ENCODE measurements around the gene MYO1B.

MYO1B gene

DNA sequence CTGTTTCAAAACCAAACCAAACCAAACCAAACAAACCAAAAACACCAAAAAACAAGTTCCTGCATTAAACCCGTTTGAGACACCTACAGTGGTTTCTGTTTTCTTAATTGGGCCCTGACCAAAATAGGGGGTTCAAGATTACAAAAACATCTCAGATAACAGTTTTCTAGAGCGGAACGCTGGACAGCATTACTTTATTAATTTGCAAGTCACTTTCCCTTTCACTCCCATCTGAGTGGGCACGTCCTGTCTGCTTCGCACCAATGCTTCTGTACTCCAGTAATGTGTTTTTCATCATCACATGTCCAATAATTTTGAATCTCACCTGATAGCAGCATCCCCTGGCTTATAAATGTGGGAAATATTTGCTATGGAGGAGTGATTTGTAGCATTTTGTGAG is 11.7 kb upstream of the MYO1B start:
- no peak overlapping the region for H3K4me3 ChIP-seq (ENCODE audit: low read depth, low read length)
- TF ChIP-seq CTCF (IDR thresholded peaks at IDR 0.05; ENCODE audit: borderline replicate concordance, insufficient read depth, low read depth, low read length): no peak

DNA sequence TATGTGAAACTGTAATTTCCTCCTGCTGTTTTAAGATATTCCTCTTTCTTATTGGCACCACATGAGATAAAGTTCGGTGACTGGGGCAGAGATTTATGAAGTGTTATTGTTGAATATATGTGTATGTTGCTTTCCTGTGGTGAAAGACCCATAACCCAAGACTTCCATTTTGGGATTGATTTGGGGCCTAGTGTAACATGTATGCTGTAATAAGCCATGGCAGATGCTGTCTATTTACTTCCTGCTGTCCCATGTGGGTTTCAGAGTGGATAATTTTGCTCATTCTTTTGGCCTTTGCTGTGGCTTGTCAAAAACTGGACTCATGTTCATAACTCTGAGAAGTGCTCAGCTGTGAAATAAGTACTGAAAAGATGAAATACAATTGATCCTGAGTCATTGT is 10.8 kb upstream of the MYO1B start:
- TF ChIP-seq CTCF (IDR thresholded peaks at IDR 0.05; ENCODE audit: borderline replicate concordance, insufficient read depth, low read depth, low read length): no peak
- H3K4me3 ChIP-seq (ENCODE audit: low read depth, low read length): no peak overlapping the region

GRCh38 chr2:191240871-191241270 is 4.3 kb upstream of the MYO1B start:
- TF ChIP-seq CTCF (IDR thresholded peaks at IDR 0.05; ENCODE audit: borderline replicate concordance, insufficient read depth, low read depth, low read length): no peak
- H3K4me3 ChIP-seq (ENCODE audit: low read depth, low read length): no peak overlapping the region

DNA sequence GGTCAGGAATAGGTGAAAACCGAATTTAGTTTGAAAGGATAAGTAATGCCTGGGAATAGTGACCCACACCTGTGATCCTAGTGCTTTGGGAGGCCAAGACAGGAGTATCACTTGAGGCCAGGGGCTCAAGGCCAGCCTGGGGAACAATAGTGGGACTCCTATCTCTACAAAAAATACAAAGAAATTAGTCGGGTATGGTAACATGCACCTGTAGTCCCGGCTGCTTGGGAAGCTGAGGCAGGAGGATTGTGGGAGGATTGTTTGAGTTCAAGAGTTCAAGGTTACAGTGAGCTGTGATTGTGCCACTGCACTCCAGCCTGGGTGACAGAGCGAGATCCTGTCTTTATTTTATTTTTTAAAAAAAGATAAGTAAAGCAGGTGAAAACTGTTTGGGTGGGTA is 3.8 kb upstream of the MYO1B start:
- no peak for TF ChIP-seq CTCF (IDR thresholded peaks at IDR 0.05; ENCODE audit: borderline replicate concordance, insufficient read depth, low read depth, low read length)
- H3K4me3 ChIP-seq (ENCODE audit: low read depth, low read length): no peak overlapping the region

DNA sequence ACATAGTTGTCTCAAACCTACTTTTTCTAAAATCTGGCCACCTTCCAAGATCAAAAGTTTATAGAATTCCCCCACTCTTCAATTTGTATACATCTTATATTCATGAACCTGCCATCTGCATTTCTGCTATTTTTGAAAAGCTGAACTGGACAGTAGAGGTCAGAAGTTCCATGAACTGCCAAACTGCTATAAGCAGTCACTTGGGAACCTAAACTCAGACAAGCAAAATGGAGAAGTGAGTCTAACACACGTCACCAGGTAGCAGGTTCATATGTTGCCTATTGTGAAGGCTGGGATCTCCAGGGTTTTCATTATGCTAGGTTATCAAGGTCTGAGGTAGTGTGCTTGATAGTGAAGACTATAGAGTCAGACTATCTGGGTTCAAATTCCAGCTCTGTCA is 2.0 kb upstream of the MYO1B start:
- H3K4me3 ChIP-seq (ENCODE audit: low read depth, low read length): no peak overlapping the region
- TF ChIP-seq CTCF (IDR thresholded peaks at IDR 0.05; ENCODE audit: borderline replicate concordance, insufficient read depth, low read depth, low read length): no peak

DNA sequence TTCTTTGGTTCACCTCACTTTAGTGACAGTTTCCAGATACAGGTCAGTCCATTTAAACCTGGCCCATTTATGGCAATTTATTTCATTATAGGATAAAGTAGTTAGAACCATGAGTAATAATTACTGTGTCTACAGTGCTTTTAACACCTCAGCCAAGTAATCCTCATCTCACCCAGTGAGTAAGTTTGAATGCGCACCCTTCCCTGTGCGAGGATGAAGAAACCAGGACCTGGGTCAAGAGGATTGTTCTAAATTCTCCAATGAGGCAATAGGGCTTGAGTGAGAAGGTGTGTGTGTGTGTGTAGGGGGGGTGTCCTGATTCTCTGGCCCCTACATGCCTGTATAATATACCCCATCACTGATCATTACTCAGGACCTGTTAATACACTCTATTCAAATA is 854 bp upstream of the MYO1B start:
- H3K4me3 ChIP-seq (ENCODE audit: low read depth, low read length): no peak overlapping the region
- no peak for TF ChIP-seq CTCF (IDR thresholded peaks at IDR 0.05; ENCODE audit: borderline replicate concordance, insufficient read depth, low read depth, low read length)

GRCh38 chr2:191245869-191246531 is 796 bp downstream of the MYO1B start:
- H3K4me3 ChIP-seq (ENCODE audit: low read depth, low read length): no peak overlapping the region
- no peak for TF ChIP-seq CTCF (IDR thresholded peaks at IDR 0.05; ENCODE audit: borderline replicate concordance, insufficient read depth, low read depth, low read length)
